ENCODE results near the gene ZNF98. TPM values are rescaled to one million over a fixed set of nuclear protein-coding genes. Genes with fewer than 3 reads are reported as not detected.

Gene ZNF98
- total and polyA plus RNA-seq, 12 donors: 0.35 to 4.3 (median 0.77) TPM; not detected in 6

- Histone ChIP-seq H3K9me3 (replicated peaks in 1 of 3) (no peaks in the 10 kb centered on the region), H3K27me3 (no peaks in the 10 kb centered on the region), H3K27ac (no peak overlapping the region), H3K36me3 (replicated peaks in 1 of 2) (no peaks in the 10 kb centered on the region), H3K4me3 (peak overlapping the region in 1 of 4 donors; percentile 15), H3K4me1 (replicated peaks in 1 of 2) (no peaks in the 10 kb centered on the region)
- intact Hi-C loops (cut with DNase I): no loop called here
- no peak for DNase-seq
- WGBS, 4 donors: 1 to 10% (median 4%) methylated on average over 2 to 19 of the region's 19 CpGs; no CpG with 5 or more reads in 1 of the 4 donors
- TF ChIP-seq POLR2A (IDR thresholded peaks at IDR 0.05) (no peak), CTCF (IDR thresholded peaks at IDR 0.05) (no peak)
Measured at GRCh38 chr19:22427547-22427946, 5.4 kb upstream of the ZNF98 start.

GRCh38 chr19:22426901-22427300, 4.8 kb upstream of the ZNF98 start:
- Histone ChIP-seq H3K9me3 (replicated peaks in 1 of 3) (no peaks in the 10 kb centered on the region), H3K4me1 (replicated peaks in 1 of 2) (no peaks in the 10 kb centered on the region), H3K27ac (no peak overlapping the region), H3K4me3 (no peak overlapping the region), H3K27me3 (no peaks in the 10 kb centered on the region), H3K36me3 (replicated peaks in 1 of 2) (no peaks in the 10 kb centered on the region)
- TF ChIP-seq POLR2A (IDR thresholded peaks at IDR 0.05): no peak
- intact Hi-C loops (cut with DNase I): no loop called here
- WGBS, 4 donors: 51 to 61% (median 57%) methylated on average over 8 of the region's 8 CpGs
- DNase-seq: no peak

- no peaks in the 10 kb centered on the region for H3K36me3 ChIP-seq (replicated peaks in 1 of 2)
- no peak for TF ChIP-seq POLR2A (IDR thresholded peaks at IDR 0.05)
- TF ChIP-seq CTCF (IDR thresholded peaks at IDR 0.05): no peak
- DNase-seq: no peak
- no peaks in the 10 kb centered on the region for H3K4me1 ChIP-seq (replicated peaks in 1 of 2)
- intact Hi-C loops (cut with DNase I): no loop called here
- no peaks in the 10 kb centered on the region for H3K9me3 ChIP-seq (replicated peaks in 1 of 3)
- WGBS, 4 donors: 1 to 3% (median 2%) methylated on average over 13 to 20 of the region's 20 CpGs
- no peak overlapping the region for H3K27ac ChIP-seq
- peak overlapping the region in 1 of 4 donors; percentile 46 for H3K4me3 ChIP-seq
- no peaks in the 10 kb centered on the region for H3K27me3 ChIP-seq
Measured at GRCh38 chr19:22421797-22422196, 349 bp downstream of the ZNF98 start.

- intact Hi-C loops (cut with DNase I): no loop called here
- H3K36me3 ChIP-seq (replicated peaks in 1 of 2): no peaks in the 10 kb centered on the region
- no peaks in the 10 kb centered on the region for H3K27me3 ChIP-seq
- H3K27ac ChIP-seq: no peak overlapping the region
- 54 to 80% (median 66%) methylated on average over 2 of the region's 2 CpGs for WGBS, 4 donors
- no peak for DNase-seq
- H3K4me3 ChIP-seq: no peak overlapping the region
- H3K4me1 ChIP-seq (replicated peaks in 1 of 2): no peaks in the 10 kb centered on the region
- TF ChIP-seq POLR2A (IDR thresholded peaks at IDR 0.05): no peak
- TF ChIP-seq CTCF (IDR thresholded peaks at IDR 0.05): no peak
- H3K9me3 ChIP-seq (replicated peaks in 1 of 3): no peaks in the 10 kb centered on the region
Measured at GRCh38 chr19:22354665-22355064, 67.5 kb downstream of the ZNF98 start.

Small RNA genes lying within 50 kb of the gene (small RNA-seq; reads per million reads assigned to genes)
- gene AC011494.1: 0 reads per million in 2 donors

Other genes starting within 250 kb of the ZNF98 start
- 1 to 10 TPM in 1 of 9 donors, under 1 TPM in 8; 0.27 to 1.3 (median 0.52) TPM for gene ZNF676, start 225.4 kb downstream of the ZNF98 start, total RNA-seq
- gene ZNF676, start 225.4 kb downstream of the ZNF98 start, polyA plus RNA-seq: under 1 TPM; 0.18 to 0.80 (median 0.71) TPM
- under 1 TPM in 1 of 9 donors, not detected in 8; under 0.01 TPM for gene ZNF729, start 135.9 kb downstream of the ZNF98 start, total RNA-seq
- gene ZNF729, start 135.9 kb downstream of the ZNF98 start, polyA plus RNA-seq: not detected
- under 1 TPM in 6 of 9 donors, not detected in 3; under 0.01 to 0.94 (median 0.15) TPM for gene ZNF492, start 212.0 kb upstream of the ZNF98 start, total RNA-seq
- under 1 TPM in 2 of 3 donors, not detected in 1; 0.07 TPM for gene ZNF492, start 212.0 kb upstream of the ZNF98 start, polyA plus RNA-seq

Data from adrenal gland (tissue), 12 donors.